ENCODE measurements around the gene AFP. TPM values are rescaled to one million over a fixed set of nuclear protein-coding genes. Genes with fewer than 3 reads are reported as not detected.

AFP gene
- total RNA-seq, 1 experiment from 2014 or later, result 4.9 TPM

DNA sequence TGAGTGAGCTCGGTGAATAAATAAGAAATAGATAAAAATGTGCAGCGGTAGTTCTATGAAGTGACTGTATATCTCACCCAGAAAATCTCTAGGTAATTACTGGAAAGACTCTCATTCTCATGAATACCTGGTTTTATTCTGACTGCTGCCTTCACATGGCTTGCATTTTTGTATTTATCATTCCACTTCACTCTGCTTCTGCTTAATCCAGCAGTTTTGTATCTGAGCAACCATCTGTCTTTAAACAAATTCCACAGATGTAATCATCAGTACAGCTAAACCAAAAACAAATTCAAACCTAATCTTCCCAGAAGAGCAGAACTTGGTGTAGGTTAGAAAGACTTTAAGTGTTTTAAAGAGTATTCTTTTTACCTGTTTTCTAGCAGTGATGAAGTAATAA lies 43.1 kb upstream of the AFP start:
- H3K4me2 ChIP-seq (ENCODE audit: insufficient read depth, insufficient read length, low read length), result no peak overlapping the region
- H3K27me3 ChIP-seq (ENCODE audit: insufficient read depth, low read length), result no peaks in the 10 kb centered on the region
- H4K91ac ChIP-seq (ENCODE audit: insufficient read length, low read depth, low read length), result no peak overlapping the region
- H3K14ac ChIP-seq (ENCODE audit: insufficient read depth, low read length), result no peak overlapping the region
- no peaks in the 10 kb centered on the region for H3K4me1 ChIP-seq (ENCODE audit: insufficient read depth, low read length)
- no peaks in the 10 kb centered on the region for H3K79me2 ChIP-seq (ENCODE audit: insufficient read depth, low read length)
- H3K27ac ChIP-seq (ENCODE audit: insufficient read length, low read depth, low read length), result no peak overlapping the region
- no peaks in the 10 kb centered on the region for H3K23me2 ChIP-seq (ENCODE audit: insufficient read length, low read depth, low read length, poor library complexity, severe bottlenecking)
- no peaks in the 10 kb centered on the region for H3K9me3 ChIP-seq (ENCODE audit: control insufficient read depth, low read depth, low read length)
- no peak overlapping the region for H2BK20ac ChIP-seq (ENCODE audit: low read depth, low read length, poor library complexity, severe bottlenecking)
- H2BK12ac ChIP-seq (ENCODE audit: insufficient read length, low read depth, low read length), result no peak overlapping the region
- H2AK5ac ChIP-seq (ENCODE audit: insufficient read length, low read length), result no peak overlapping the region
- no peak overlapping the region for H2BK15ac ChIP-seq (ENCODE audit: low read depth, low read length)
- Mint-ChIP-seq H3K36me3 (ENCODE audit: insufficient read depth in 1 of 3, low read depth in 3 of 3) (no peaks in the 10 kb centered on the region; a peak in 1 of 7 replicates), H3K27me3 (ENCODE audit: low read depth) (no peaks in the 10 kb centered on the region), H3K4me3 (no peak overlapping the region), H3K9me3 (no peaks in the 10 kb centered on the region; a peak in 1 of 5 replicates), H3K4me1 (no peaks in the 10 kb centered on the region; a peak in 1 of 4 replicates), H3K27ac (no peak overlapping the region)
- WGBS (ENCODE audit: extremely low coverage, insufficient read length, low lambda C conversion rate), result no CpG with 5 or more reads among the region's 2 CpGs
- H2BK5ac ChIP-seq (ENCODE audit: insufficient read length, low read length), result no peak overlapping the region
- no peak overlapping the region for H3K9ac ChIP-seq (ENCODE audit: extremely low read depth, insufficient read length, low read length)
- no peak overlapping the region for H2AFZ ChIP-seq (ENCODE audit: low read length)
- no peak for DNase-seq
- TF ChIP-seq, protein P1, sequence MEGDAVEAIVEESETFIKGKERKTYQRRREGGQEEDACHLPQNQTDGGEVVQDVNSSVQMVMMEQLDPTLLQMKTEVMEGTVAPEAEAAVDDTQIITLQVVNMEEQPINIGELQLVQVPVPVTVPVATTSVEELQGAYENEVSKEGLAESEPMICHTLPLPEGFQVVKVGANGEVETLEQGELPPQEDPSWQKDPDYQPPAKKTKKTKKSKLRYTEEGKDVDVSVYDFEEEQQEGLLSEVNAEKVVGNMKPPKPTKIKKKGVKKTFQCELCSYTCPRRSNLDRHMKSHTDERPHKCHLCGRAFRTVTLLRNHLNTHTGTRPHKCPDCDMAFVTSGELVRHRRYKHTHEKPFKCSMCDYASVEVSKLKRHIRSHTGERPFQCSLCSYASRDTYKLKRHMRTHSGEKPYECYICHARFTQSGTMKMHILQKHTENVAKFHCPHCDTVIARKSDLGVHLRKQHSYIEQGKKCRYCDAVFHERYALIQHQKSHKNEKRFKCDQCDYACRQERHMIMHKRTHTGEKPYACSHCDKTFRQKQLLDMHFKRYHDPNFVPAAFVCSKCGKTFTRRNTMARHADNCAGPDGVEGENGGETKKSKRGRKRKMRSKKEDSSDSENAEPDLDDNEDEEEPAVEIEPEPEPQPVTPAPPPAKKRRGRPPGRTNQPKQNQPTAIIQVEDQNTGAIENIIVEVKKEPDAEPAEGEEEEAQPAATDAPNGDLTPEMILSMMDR (conservative IDR thresholded peaks at IDR 0.05), result no peak
- no peak overlapping the region for H2BK120ac ChIP-seq (ENCODE audit: low read depth, low read length, poor library complexity, severe bottlenecking)
- H3K56ac ChIP-seq (ENCODE audit: insufficient read length, low read depth, low read length), result no peak overlapping the region
- H3T11ph ChIP-seq (ENCODE audit: low read length), result no peak overlapping the region
- no peak overlapping the region for H3K23ac ChIP-seq (ENCODE audit: insufficient read length, low read depth, low read length)
- no peak overlapping the region for H3K18ac ChIP-seq (ENCODE audit: insufficient read length, low read depth, low read length)
- H4K20me1 ChIP-seq (ENCODE audit: control insufficient read depth, insufficient read depth, insufficient read length), result no peaks in the 10 kb centered on the region
- H4K8ac ChIP-seq (replicated peaks; ENCODE audit: insufficient read length, low read depth, low read length), result no peak overlapping the region
- H3K79me1 ChIP-seq (ENCODE audit: insufficient read depth, low read depth, low read length, poor library complexity, severe bottlenecking), result no peaks in the 10 kb centered on the region
- H4K5ac ChIP-seq (ENCODE audit: insufficient read length, low read depth, low read length), result no peak overlapping the region
- H3K4ac ChIP-seq (ENCODE audit: low read depth, low read length), result no peak overlapping the region
